ENCODE data around the gene LSM2.

- TF ChIP-seq, protein P1, sequence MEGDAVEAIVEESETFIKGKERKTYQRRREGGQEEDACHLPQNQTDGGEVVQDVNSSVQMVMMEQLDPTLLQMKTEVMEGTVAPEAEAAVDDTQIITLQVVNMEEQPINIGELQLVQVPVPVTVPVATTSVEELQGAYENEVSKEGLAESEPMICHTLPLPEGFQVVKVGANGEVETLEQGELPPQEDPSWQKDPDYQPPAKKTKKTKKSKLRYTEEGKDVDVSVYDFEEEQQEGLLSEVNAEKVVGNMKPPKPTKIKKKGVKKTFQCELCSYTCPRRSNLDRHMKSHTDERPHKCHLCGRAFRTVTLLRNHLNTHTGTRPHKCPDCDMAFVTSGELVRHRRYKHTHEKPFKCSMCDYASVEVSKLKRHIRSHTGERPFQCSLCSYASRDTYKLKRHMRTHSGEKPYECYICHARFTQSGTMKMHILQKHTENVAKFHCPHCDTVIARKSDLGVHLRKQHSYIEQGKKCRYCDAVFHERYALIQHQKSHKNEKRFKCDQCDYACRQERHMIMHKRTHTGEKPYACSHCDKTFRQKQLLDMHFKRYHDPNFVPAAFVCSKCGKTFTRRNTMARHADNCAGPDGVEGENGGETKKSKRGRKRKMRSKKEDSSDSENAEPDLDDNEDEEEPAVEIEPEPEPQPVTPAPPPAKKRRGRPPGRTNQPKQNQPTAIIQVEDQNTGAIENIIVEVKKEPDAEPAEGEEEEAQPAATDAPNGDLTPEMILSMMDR (IDR thresholded peaks at IDR 0.05) = no peak
- no peak for TF ChIP-seq POLR2A (IDR thresholded peaks at IDR 0.05)
These were observed 29.1 kb downstream of the LSM2 start for GRCh38 chr6:31777667-31778050.
